Endothelial cell (in vitro differentiated cells): ENCODE measurements around the gene AFF1. TPM values are rescaled to one million over a fixed set of nuclear protein-coding genes. Genes with fewer than 3 reads are reported as not detected.

Source experiments
- DNase-seq: peaks from one replicate; pipeline ENCODE4 v3.0.0; 2021; ENCODE audit warnings: low spot score
- H3K27ac Mint-ChIP-seq: one replicate; pipeline ENCODE4 v1.8.0; 2021; ENCODE audit warnings: mixed read lengths, inconsistent platforms; ENCODE audit not compliant: unreplicated experiment
- H3K27me3 Mint-ChIP-seq: one replicate; pipeline ENCODE4 v1.8.0; 2021; ENCODE audit warnings: mild to moderate bottlenecking, moderate library complexity, mixed read lengths, inconsistent platforms; ENCODE audit not compliant: unreplicated experiment
- H3K36me3 Mint-ChIP-seq: one replicate; pipeline ENCODE4 v1.8.0; 2021; ENCODE audit warnings: mild to moderate bottlenecking, low read depth, mixed read lengths, inconsistent platforms; ENCODE audit not compliant: unreplicated experiment
- H3K4me1 Mint-ChIP-seq: one replicate; pipeline ENCODE4 v1.8.0; 2021; ENCODE audit warnings: mild to moderate bottlenecking, mixed read lengths, inconsistent platforms; ENCODE audit not compliant: unreplicated experiment
- H3K4me3 Mint-ChIP-seq: one replicate; pipeline ENCODE4 v1.8.0; 2021; ENCODE audit warnings: mild to moderate bottlenecking, mixed read lengths, inconsistent platforms; ENCODE audit not compliant: unreplicated experiment
- H3K9me3 Mint-ChIP-seq: one replicate; pipeline ENCODE4 v1.8.0; 2021; ENCODE audit warnings: mixed read lengths, inconsistent platforms; ENCODE audit not compliant: unreplicated experiment
- CTCF ChIP-seq: fragments of 200-600 bp; sonication (generic); IDR thresholded peaks from one replicate; pipeline ENCODE4 v1.5.0; 2021; ENCODE audit warnings: antibody characterized with exemption; ENCODE audit not compliant: unreplicated experiment
- total RNA-seq: library from RNA; stranded (reverse); fragmentation: NEBNext Ultra II Directional; extraction: Animal tissue kit (Norgen Biotek cat#: 25700); gene quantifications from one replicate; pipeline ENCODE4 v1.2.1, GENCODE V29; 2021; ENCODE audit not compliant: unreplicated experiment

Gene AFF1
- total RNA-seq, 1 donor from 2014 or later = 93.1 TPM

- TF ChIP-seq CTCF = no peak
- Mint-ChIP-seq H3K4me1 (no peaks in the 10 kb centered on the region), H3K4me3 (no peak overlapping the region)
Observed at GRCh38 chr4:87180767-87181166, 246.0 kb downstream of the AFF1 start.

GRCh38 chr4:87185146-87185870 lies 250.5 kb downstream of the AFF1 start:
- no peak for DNase-seq
- Mint-ChIP-seq H3K27me3 (no peaks in the 10 kb centered on the region), H3K4me1 (no peaks in the 10 kb centered on the region), H3K36me3 (no peaks in the 10 kb centered on the region), H3K27ac (no peak overlapping the region), H3K4me3 (no peak overlapping the region), H3K9me3 (no peaks in the 10 kb centered on the region)
- TF ChIP-seq CTCF = no peak

More at GRCh38 chr4:87180767-87181166, 246.0 kb downstream of the AFF1 start:
- H3K36me3 Mint-ChIP-seq = no peaks in the 10 kb centered on the region
- no peak overlapping the region for H3K27ac Mint-ChIP-seq
- H3K27me3 Mint-ChIP-seq = no peaks in the 10 kb centered on the region
- no peaks in the 10 kb centered on the region for H3K9me3 Mint-ChIP-seq
- DNase-seq = no peak

GRCh38 chr4:87188048-87188447 lies 253.2 kb downstream of the AFF1 start:
- no peak for TF ChIP-seq CTCF
- DNase-seq = no peak
- H3K9me3 Mint-ChIP-seq = no peaks in the 10 kb centered on the region
- H3K36me3 Mint-ChIP-seq = no peaks in the 10 kb centered on the region
- H3K27ac Mint-ChIP-seq = no peak overlapping the region
- no peaks in the 10 kb centered on the region for H3K4me1 Mint-ChIP-seq
- no peak overlapping the region for H3K4me3 Mint-ChIP-seq
- H3K27me3 Mint-ChIP-seq = no peaks in the 10 kb centered on the region

GRCh38 chr4:87188932-87189331 lies 254.1 kb downstream of the AFF1 start:
- DNase-seq = no peak
- Mint-ChIP-seq H3K27ac (no peak overlapping the region), H3K4me1 (no peaks in the 10 kb centered on the region), H3K9me3 (no peaks in the 10 kb centered on the region), H3K36me3 (no peaks in the 10 kb centered on the region), H3K4me3 (no peak overlapping the region), H3K27me3 (no peaks in the 10 kb centered on the region)
- no peak for TF ChIP-seq CTCF

Other genes with a start within 250 kb of the AFF1 start
- gene SLC10A6, start 85.6 kb upstream of the AFF1 start, total RNA-seq = not detected
- 0.72 TPM for gene C4orf36, start 42.6 kb upstream of the AFF1 start, total RNA-seq